Stimulated activated CD8-positive, alpha-beta memory T cell treated with anti-CD3 and anti-CD28 coated beads, Interleukin-4, amount 100 ng/mL, for 4 hours (primary cell): ENCODE data around the gene HOXC5.

Experiments used
- DNase-seq, 2 donors: peaks; one replicate each; pipeline ENCODE4 v3.0.0-alpha.2; 2020; ENCODE audit warnings: low read depth in 2 of 2, low spot score in 1 of 2

HOXC5 gene

DNA sequence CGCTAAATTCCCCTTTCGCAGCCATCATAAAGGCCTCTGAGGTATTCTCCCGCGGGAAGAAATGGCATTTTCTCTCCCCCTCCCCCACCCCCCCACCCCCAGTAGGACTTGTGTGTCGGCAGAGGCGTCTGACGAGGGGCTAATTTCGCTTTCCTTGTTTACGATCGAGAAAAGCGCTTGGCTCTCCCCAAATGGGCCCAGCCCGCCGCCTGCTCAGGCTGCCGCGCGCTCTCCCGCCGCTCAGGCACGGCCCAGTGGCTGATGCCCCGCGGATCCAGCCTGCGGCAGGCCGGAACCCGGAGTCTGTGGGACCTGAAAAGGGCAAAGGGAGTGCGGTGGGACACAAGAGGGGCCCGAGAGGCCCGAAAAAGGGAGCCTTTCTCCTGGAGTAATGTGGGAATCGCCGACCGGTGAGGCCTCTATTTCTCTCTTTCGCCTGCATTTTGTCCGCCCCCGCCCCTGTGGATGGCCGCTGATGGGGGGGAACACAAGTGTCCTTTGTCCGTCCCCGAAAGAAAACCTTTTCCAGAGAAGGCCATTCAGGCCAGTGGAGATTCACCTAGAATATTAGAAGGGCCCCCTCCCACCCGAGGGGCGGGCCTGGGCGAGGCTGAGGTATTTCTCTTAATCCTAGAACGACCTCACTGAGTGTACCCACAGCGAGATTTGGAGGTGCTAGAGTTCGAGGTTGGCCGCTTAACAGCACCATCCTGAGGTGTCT, 13.6 kb upstream of the HOXC5 start:
- DNase-seq, result no peak

DNA sequence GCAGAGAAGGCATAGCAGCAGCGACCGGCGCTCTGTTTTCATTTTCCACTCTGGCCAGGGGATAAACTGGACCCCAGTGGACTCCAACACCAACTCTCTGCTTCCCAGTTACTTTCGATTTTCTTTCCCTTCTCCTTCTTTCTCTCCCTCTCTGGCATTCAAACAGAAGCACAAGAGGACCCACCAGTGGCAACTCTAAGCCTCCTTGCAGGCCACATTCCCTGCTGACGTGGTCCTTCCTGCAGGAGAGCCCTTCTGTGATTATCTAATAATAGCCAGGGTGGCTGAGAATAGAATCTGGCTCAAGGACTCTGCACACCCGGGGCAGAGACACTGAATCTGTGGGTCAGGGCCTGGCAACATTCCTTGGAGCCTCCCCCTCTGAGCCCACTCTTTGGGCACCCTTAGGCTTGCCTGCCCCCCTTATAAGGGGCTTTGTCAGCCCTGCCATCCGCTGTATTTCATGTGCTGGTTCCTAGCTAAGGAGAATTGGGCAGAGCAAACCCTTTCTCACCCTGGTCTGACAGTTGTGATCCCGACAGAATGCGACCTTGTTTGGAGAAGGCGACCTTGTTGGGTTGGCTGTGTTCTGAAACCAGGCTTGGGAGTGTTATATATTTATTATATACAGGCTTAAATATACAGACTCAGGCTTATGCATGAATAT, 12.8 kb upstream of the HOXC5 start:
- DNase-seq, result no peak

DNA sequence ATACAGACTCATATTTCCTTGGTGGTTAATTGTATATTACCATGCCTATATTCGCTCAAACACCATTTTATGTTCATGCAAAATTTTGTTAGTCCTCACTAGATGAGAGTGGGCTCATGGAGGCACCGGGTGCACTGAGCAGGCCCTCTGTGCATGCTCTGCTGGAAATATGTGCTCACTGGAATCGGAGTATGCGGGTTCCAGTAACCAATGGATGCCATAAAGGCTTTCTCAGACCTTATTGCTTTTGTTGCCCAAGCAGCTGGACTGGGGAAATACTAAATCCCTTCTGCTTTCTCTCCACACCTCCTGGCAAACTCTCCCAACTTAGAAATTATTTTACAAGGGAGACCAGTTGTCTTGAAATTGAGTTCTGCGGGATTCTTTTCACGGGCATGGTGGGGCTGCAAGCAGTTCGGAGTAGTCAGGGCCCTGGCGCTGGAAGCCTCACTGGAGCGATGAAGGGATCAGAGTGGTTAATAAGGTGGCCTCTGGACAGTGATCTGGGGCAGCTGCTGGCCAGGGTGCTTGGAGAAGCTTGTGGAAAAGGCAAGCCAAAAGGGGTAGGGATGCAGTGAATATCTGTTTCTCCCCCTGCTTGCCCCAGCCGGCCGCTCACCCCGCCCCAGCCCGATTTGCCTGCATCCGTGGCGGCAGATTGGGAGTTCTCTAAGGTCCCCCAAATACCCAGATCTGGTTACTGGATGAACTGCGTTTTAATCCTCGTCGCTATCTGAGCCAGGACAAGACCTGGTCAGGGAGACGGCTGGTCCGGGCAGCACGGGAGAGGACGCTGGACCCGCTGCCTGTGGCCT, 12.1 kb upstream of the HOXC5 start:
- DNase-seq, result no peak

DNA sequence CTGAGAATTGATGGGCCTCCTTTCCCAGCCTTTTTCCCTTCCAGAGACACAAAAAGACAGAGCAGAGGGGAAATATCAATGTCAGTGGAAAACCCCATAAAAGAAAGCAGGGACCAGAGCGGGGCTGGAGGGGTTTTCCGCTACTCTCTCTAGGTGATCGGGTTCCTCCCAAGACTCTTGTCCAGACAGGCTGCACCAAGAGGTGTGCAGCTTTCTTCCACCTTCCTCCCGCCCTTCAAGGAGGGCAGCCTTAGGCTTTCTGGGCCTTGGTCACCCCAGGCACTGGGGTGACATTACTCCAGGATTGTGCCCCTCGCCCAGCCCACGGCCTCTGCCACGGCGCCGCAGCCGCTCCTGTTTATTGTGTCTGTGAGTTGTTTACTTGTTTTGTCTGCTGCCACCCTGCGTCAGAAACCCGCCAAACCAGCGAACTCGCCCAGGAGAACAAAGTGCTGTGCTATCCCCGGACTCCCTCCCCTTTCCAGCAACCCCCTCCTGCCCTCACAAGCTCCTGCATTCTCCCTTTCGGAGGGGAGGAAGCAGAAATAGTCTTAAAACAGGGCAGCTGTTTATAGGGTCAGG, 11.3 kb upstream of the HOXC5 start:
- no peak for DNase-seq

DNA sequence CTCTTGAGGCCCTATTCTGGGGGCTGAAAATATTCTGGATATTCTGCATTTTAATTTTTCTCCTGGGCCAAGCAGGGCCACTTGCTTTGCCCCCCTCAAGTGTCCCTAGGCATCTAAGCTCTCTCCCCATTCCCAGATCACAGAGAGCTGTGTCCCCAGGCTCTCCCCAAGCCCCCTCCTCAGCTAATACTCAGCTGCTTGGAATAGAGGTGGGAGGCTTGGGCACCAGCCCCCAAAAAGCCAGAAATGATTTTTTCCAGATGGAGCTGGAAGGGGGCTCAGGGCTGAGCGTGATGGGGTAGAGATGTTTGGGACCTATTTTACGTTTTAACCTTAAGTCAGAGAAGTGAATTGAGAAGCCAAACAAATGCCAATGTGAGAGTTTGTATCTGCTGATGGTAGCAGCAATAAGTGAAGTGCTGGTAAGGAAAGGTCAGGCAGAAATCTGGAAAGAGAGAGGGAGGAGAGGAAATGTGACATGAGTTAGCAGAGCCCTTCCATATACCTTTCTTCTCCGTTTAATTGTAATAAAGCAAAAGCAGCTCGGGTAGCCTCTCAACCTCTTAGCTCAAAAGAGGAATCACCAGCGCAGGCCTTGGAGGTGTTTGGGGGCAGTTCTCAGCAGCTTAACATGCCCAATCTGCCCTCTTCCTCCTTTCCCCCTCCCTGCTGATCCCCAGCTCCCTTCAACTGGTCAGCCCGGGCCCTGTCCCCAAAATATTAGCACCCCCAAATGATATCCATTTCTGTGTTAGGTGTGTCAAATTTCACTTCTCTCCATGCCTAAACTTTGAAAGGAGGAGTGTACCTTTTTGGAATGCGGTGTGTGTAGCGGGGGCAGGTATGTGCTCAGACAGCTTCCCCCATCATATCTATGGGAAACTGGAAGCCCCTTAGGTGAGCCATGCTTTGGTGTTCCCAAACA, 9.6 kb upstream of the HOXC5 start:
- DNase-seq, result no peak

DNA sequence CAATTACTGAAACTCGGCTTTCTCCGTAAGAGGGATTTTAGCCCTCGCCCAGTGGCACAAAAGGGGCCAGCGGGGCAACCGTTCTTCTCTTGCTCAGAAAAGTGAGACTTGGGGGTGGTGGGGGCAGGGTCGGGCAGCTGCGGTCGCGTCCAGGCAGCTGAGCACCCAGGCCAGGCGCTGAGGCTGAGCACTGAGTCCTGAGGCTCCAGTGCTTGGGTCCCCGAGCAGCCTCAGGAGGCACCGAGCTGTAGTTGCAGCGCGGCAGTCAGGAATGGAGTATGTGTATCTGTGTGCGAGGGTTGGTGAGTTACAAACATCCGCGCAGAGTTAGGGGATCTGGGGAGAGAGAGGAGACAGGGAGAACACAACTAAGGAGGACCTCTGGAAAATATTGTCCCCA, 8.7 kb upstream of the HOXC5 start:
- no peak for DNase-seq

DNA sequence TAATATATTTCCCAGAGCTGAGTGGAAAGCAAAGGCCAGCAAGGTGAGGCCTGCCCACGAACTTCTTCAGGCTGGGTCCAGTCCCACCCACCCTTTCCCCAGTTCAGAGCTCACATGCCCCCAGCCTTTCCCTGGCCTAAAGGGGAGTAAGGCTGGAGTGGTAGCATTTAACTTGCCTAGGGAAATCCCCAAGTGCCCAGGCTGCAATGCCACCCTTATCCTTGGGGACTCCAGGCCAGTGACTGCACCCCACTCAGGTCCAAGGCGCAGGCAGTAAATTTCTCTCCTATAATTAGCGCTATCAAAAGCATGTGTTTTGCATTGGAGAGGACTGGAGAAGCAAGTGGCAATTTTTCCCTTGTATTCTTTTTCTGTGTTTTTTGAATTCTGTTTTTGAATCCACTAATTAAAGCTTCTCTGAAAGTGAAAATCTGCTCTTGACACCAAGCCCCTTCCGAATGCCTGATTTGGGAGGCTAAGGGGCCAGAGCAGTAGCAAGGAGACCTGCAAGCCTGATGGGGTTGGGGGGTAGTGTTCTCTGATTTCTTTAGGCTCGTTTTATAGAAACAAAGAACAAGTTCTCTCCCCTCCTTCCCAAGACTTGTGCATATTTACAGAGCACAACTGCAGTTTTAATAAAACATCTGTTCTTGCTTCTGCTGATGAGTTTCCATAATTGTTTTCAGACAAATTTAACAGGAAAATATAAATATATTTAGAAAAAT, 8.1 kb upstream of the HOXC5 start:
- no peak for DNase-seq

DNA sequence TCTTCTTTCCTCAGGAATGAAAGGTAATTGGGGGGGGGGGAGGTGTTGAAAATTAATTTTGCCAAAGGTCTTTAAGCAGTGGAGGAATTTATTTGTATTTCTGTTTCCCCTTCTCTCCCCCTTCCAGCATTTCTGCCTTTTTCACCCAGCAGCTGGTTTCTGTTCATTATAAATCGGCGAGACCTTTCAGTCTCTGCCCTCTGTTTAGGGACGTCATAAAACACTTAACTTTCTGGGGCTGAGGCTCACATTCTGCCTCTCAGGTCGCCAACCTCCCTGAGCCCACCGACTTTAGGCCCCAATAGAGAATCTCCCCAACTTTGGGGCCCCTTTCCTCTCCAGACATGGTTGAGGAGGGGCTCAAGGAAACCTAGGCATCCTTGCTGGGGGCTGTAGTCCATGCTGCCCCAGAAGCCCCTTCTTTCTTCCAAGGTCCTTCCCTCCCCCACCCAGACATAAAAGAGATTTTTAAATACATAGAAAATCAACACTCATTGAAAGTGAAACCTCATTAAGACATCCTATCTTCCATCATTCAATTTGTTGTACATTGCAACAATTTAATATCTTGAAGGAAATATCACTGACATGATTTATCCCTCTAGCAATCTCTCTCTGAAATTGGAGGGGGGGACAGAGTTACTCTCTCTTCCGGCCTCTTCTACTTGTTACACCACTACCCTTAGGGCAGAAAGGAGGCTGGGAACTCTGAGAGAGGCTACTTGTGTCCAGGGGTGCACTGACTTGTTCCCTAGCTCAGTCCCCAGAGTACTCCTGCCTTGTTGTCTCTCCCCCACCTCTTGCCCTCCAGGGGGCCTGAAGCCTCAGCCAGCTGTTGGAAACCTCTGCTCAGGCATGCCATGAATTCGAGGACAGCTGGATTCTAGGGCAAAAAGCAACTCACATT, 7.1 kb upstream of the HOXC5 start:
- DNase-seq, result no peak

DNA sequence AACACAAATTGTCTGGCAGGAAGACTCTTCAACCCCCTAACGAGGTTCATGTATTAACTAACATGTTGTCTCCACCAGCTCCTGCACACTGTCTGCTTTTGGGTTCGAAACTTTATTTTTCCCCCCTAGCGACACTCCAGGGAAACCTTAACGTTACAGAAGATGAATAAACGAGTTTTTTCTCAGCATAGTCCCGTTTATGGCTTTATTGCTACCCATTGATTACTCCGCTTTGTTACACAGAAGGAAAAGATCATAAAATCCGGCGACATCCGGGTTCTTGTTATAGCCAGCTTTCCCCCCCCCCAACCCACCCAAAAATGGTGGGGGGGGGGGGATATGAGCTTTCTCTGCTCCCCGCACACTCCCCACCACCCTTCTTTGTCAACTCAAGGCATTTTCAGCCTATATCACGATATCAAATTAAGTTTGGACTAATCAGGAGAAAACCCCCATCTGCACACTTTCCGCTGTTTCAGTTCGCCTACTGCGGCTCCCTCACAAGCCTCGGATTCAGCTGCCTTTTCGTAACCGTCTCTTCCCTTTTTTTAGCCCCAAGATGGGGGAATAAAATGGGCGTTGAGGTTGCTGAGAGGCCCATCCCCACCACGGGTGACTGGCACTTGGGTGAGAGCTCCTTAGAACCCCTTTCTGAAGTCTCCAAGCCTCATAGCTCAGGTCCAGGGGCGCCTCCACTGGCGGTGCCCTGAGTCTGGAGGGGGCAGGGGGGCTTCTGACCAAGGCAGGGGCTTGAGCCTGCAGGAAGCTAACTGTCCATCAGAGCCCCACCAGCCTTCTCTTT, 6.0 kb upstream of the HOXC5 start:
- DNase-seq, result no peak

DNA sequence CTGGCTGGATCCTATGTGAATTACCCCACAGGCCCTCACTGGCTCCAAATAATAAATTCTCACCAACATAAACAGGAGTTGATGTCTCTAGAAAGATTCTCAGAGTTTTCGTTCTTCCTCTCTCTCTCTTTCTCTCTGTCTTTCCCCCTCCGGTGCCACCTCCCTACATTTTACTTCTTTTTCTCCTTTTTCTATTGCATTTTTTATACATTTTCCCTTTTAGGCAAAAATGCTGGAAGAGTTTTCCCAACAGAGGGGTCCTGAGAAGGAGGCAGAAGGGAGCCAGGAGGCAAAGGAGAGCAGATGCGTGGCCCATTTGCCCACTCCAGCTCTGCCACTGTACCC, 5.4 kb upstream of the HOXC5 start:
- no peak for DNase-seq

DNA sequence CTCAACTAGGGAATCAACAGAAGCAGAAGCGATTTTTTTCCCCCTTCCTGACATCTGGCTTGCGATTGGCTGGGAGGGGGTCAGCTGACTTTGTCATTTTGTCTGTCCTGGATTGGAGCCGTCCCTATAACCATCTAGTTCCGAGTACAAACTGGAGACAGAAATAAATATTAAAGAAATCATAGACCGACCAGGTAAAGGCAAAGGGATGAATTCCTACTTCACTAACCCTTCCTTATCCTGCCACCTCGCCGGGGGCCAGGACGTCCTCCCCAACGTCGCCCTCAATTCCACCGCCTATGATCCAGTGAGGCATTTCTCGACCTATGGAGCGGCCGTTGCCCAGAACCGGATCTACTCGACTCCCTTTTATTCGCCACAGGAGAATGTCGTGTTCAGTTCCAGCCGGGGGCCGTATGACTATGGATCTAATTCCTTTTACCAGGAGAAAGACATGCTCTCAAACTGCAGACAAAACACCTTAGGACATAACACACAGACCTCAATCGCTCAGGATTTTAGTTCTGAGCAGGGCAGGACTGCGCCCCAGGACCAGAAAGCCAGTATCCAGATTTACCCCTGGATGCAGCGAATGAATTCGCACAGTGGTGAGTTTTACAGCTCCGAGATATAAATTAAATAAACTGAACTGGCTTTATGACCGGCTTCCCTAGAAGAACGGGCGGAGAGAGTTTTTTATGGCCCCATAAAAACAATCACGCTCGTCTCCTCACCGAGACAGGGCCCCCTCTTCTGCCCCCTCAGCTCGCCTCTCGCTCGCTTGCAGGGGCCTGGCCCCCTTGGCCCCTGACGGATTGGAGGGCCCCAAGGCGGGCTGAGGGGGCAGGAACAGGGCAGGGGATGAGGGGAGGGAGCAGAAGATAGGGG, 4.3 kb upstream of the HOXC5 start, which contains the start of gene HOXC6:
TSS of gene HOXC6 (plus strand) at position 127 of the 888 bp plus-strand sequence. CDS start at position 209, 82 bp downstream.
- DNase-seq, result no peak

DNA sequence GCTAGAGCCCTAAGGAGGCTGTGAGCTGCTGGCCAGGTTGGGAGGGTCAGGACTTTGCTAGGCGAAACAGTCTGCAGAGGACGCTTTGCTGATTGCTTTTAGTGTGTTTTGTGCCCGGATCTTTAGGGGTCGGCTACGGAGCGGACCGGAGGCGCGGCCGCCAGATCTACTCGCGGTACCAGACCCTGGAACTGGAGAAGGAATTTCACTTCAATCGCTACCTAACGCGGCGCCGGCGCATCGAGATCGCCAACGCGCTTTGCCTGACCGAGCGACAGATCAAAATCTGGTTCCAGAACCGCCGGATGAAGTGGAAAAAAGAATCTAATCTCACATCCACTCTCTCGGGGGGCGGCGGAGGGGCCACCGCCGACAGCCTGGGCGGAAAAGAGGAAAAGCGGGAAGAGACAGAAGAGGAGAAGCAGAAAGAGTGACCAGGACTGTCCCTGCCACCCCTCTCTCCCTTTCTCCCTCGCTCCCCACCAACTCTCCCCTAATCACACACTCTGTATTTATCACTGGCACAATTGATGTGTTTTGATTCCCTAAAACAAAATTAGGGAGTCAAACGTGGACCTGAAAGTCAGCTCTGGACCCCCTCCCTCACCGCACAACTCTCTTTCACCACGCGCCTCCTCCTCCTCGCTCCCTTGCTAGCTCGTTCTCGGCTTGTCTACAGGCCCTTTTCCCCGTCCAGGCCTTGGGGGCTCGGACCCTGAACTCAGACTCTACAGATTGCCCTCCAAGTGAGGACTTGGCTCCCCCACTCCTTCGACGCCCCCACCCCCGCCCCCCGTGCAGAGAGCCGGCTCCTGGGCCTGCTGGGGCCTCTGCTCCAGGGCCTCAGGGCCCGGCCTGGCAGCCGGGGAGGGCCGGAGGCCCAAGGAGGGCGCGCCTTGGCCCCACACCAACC, 3.1 kb upstream of the HOXC5 start:
- DNase-seq, result no peak

DNA sequence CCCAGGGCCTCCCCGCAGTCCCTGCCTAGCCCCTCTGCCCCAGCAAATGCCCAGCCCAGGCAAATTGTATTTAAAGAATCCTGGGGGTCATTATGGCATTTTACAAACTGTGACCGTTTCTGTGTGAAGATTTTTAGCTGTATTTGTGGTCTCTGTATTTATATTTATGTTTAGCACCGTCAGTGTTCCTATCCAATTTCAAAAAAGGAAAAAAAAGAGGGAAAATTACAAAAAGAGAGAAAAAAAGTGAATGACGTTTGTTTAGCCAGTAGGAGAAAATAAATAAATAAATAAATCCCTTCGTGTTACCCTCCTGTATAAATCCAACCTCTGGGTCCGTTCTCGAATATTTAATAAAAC, 2.4 kb upstream of the HOXC5 start:
- no peak for DNase-seq

DNA sequence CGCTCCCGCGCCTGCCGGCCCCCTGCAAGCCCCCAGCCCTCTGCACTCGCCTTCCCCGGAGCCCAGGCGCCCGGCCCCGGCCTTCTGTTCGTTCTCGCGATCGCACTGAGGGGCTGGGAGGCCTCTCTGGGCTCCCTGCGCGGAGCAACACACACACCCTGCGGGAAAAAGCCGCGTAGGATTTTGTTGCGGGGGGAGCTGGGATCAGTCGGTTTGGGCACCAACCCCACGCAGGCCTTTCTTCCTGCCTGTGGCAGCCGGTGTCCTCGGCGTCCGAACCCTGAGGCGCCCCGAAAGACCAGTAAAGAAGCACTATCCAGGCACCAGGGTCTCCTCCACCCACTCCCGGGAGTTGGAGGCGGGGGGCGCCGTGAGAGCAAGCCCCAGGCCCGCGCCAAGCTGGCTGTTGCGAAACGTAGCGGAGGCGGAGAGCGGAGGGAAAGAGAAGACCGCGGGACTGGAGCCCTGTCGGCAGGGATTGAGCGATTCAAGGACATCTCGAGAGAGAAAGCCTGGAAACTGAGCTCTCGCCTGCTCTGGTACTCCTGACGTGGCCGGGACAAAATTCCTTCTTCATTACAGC, 1.9 kb upstream of the HOXC5 start:
- no peak for DNase-seq

DNA sequence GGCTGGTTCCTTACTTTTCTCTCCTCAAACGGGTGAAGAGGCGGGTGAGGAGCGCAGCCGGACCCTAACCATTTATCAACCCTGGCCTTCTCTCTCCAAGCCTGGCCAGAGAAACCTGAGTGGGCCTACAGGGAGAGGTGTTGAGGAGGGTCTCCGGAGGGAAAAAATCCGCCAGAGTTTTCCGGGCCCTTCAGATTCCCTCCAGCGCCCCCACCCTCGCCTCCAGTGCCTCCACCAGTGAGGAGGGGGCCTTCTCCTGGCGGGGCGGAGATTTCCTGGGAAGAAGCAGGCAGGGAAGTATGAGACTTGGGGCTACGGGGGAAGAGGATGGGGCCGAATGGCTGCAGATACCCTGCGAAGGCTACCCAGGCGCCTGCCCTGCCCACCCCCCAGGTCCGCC, 1.4 kb upstream of the HOXC5 start:
- DNase-seq, result no peak

DNA sequence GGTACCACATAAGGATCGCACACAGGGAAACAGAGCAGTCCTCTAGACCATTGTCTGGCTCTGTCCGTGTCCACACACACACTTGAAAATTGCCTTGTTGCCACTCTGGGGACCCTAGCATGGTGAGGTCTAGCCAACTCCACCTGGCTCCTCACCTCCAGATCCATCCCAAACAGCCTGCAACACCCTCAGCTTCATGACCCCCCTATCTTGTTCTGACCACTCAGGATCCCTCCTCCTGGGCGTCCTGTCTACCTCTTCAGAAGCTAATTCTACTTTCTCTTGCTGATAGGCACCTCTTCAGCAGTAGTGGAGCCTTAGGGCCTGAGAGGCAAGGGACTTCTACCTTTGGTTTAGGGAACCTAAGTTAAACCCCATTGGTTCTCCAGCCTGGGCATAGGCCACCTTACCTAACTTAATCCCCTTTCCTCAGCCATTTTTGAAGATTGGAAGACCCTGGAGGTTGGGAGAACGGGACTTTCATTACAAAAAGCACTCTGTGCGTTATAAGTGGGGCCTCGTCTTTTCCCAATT, 697 bp upstream of the HOXC5 start:
- DNase-seq, result no peak
